MV-4-11 (cell line): Measurements from ENCODE around the gene UNC5B.
A peak's percentile ranks its signal among the peaks of the same experiment; 100 is the strongest.

Experiments
- DNase-seq: peaks from one replicate; lab custom pipeline; 2025; lab: John Stamatoyannopoulos, UW

Gene UNC5B

DNA sequence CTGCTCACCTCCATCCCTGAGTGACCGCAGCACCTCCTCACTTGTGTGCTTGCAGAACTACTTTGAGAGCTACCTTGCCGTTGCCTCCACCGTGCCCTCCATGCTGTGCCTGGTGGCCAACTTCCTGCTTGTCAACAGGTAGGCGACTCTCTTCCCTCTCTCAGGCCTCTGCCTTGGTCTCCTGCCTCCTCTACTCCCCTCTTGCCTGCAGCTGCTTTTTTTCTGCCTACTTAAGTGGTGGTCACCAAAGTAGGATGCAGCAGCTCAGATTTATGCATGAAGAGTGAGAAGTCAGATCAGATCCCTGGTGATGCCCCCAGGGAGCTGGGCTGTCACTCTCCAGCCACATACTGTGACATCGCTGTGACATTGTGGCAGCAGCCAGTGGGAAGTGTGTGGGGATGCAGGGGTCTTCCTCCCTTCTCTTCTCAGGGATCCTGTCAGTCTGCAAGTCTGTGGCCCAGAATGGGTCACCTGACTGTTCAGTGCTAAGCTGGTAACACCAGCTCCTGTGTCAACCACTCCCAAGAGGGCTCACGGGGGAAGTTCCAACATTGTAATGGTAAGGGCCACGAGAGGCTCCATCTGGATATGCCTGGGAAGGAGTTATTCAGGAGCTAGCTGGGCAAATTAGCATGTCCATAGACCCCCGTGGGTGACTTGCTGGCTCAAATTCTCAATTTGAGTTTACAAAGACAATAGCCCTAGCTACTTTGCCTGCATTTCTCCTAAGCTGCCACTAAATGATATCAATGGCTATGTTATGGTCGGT lies 132.0 kb downstream of the UNC5B start:
- no peak for DNase-seq

DNA sequence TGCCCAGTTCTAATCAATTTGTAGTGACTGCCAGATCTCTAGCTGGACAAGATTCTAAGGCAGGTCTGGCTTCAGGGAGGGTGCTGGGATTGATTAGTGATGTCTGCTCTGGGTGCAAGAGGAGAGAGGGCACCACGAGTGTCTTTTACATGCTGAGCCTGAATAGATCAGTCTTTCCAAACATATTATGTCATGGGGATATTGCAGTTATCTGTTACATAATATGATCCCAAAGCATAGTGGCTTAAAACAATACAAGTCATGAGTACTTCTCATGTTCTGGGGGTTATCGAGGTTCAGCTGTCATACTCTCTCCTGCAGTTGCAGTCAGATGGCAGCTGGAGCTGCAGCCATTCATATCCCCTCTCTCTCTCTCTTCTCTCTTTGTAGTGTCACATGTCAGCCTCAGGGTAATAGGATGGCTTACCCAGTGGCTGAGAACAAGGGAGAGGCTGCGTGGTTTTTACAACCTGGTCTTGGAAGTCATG lies 132.7 kb downstream of the UNC5B start:
- DNase-seq = peak; percentile 42

DNA sequence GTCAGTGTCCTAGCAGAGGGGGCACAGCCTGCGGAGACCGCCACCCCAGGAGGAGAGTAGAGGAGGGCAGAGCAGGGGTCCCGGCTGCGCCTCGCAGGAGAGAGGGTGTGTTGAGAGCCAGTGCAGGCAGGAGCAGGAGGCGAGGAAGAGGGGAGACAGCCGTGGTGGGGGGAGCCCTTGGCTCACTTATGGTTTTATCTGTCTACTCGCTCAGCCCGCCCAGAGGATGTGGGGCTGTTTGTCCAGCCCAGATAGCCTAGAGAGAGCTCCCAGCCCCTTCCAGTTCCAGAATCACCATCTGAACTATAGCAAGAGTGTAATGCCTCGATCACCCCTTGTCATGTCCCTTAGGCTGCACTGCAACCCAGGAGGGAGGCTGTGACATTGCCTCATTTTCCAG lies 133.3 kb downstream of the UNC5B start:
- DNase-seq = no peak

DNA sequence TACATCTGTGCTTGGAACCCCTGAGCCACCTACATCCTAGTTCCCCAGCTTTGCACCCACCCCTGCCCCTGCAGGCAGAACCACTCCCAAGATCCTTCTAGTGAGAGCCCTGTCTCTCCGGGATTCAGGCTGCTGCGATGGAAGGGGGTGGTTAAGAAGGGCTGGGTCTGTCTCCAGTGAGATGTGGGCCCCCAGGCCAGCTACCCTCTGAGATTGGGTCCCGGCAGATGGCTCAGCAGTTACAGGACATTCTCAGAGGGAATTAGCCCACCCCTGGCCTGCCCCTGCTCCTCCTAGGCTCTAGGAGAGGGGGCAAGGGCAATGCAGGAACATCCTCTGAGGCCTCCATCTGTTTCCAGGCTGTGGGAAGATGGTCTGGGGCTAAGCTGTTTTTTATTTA lies 134.4 kb downstream of the UNC5B start:
- DNase-seq = no peak

DNA sequence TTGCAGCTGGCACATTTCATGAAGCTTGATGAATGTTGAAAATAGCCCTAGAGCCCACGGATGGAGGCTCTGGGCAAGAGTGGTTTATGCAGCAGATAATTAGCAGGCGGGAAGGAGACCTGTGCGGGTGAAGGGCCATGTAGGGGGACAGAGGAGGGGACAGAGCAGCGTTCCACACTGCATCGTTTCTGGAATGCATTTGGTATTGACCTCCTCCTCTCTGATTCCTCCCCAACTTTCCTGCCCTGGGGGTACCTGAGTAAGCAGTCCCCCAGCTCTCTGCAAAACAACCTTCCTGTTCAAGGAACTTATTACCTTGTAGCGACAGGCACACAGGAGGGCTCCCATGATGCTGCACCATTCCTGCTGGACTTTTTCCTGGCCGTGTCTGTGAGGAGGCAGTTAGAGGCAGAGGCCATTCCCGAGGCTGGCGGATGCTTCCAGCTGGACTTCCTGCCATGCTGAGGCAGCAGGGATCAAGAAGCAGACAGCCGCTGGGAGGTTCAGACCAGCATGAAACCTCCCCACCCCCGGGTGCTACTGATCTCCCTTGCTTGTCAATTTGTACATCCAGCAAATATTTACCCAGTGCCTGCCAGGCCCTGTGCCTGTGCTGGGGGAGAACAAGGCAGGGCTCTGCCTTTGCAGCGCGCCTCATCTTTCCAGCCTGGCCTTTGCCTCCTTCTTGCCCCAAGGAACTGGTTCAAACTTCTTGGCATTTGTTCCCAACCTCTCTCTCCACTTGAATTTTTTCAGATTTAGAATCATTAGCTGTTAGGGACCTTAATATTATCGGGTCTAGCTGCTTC lies 135.4 kb downstream of the UNC5B start:
- DNase-seq = no peak

DNA sequence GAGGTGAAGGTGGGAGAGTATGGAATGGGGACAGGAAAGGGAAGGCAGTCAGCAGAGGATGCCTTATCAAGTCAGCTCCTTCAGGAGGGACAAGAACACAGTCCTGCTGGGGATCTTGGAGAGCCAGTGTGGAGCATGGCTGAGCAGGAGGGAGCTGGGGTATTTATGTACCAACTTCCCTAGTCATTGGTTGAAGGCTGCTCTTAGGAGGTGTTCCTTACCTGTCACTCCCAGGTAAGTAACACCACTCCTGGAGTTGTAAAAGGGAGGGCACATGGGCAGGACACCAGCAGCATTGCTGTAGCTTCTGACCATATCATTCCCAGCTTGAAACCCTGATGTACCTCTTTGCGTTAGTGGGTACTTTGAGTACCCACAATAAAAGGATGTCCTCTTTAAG lies 136.5 kb downstream of the UNC5B start:
- no peak for DNase-seq

DNA sequence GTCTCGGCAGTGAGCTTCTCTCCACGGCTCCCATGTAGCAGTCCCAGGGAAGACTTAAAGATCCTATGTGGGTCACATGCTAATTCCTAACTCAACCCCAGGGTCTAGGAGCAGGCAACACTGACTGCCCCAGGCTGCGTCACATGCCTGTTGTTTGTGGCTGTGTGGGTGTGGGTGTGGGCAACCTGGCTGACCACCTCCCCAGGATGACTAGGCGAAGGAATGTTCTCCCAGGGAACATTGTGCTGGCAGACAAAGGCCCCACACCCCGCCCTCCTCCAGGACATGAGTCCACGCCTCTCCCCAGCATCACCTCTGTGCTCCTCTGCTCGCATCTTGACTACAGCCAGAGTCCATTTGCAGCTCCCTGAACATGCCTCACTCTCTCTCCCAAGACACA lies 137.0 kb downstream of the UNC5B start:
- no peak for DNase-seq

DNA sequence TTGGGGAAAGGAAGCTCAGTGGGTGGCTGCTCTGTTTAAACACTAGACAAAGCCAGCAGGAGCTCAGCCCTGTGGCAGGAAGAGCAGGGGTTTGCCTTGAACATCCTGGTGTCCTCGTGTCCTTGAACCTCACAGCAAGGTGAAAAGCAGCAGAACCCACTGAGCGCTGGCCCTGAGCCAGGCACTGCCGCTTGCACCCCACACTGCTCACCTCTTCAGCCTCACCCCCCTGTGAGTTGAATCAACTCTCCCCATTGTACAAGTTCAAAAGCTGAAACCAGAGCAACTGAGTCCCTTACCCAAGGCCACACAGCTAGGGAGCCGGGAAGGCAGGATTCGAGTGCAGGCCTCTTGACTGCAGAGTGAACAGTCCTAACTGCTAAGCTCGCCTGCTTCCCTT lies 138.7 kb downstream of the UNC5B start:
- no peak for DNase-seq

DNA sequence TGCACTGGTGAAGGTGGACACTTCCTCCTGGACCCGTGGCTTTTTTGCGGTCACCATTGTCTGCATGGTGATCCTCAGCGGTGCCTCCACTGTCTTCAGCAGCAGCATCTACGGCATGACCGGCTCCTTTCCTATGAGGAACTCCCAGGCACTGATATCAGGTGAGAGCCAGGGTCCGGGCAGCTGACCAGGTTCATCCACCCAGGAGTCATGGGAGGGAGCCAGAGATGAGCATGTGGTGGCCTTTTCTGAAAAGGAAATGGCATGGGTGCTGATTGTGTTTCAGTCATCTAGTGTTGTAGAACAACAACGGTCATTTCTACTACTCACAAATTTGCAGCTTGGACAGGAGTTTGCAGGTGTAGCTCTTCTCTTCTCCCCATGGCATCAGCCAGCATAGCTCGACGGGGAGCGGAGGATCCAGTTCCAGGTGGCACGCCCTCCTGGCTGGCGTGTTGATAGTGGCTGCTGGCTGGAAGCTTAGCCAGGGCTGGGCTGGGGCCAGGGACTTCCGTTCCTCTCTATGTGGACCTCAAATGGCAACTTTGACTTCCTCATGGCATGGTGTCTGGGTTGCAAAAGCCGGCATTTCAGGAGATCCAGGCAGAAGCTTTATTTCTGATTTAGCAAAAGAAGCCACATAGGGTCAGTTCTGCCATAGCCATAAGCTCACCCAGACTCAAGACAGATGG lies 139.4 kb downstream of the UNC5B start:
- peak; percentile 2 for DNase-seq
